ENCODE results near the gene TTLL4.
A peak's percentile ranks its signal among the peaks of the same experiment; 100 is the strongest.

The TTLL4 gene

GRCh38 chr2:218719457-218719856, 8.8 kb downstream of the TTLL4 start:
- DNase-seq (ENCODE audit: low spot score in 2 of 2), result no peak
- peaks cover 6% of the 10 kb centered on the region for H3K36me3 Mint-ChIP-seq (ENCODE audit: insufficient read depth)
- peaks cover 22% of the 10 kb centered on the region for H3K4me1 Mint-ChIP-seq
- H3K4me3 Mint-ChIP-seq, result no peak overlapping the region
- H3K9me3 Mint-ChIP-seq, result no peaks in the 10 kb centered on the region
- ATAC-seq (replicated peaks; ENCODE audit: extremely low read depth, poor library complexity, severe bottlenecking), result no peak
- H3K27ac Mint-ChIP-seq (ENCODE audit: low read depth), result no peak overlapping the region
- H3K27me3 Mint-ChIP-seq, result no peaks in the 10 kb centered on the region

GRCh38 chr2:218720048-218721041, 9.7 kb downstream of the TTLL4 start:
- Mint-ChIP-seq H3K27ac (ENCODE audit: low read depth) (no peak overlapping the region), H3K36me3 (ENCODE audit: insufficient read depth) (peaks cover 8% of the 10 kb centered on the region), H3K27me3 (no peaks in the 10 kb centered on the region), H3K9me3 (no peaks in the 10 kb centered on the region), H3K4me3 (no peak overlapping the region), H3K4me1 (peaks cover 22% of the 10 kb centered on the region)
- ATAC-seq (replicated peaks; ENCODE audit: extremely low read depth, poor library complexity, severe bottlenecking), result no peak
- no peak for DNase-seq (ENCODE audit: low spot score in 2 of 2)

DNA sequence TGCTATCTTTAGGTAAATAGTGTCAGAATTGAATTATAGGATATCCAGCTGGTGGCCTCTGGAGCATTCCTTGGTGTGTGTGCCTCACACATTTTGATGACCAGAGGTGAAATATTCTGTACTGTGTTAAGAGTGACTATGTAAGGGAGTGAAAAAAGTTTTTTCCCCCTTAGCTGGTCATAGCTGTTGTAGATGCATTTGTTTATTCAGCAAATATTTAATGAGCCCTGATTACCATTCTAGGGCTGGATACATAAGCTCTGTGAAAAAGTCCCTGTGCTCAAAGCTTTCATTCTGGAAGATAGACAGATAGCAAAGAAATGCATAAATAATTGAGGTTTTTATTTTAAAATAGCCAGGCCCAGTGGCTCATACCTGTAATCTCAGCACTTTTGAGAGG, 10.9 kb downstream of the TTLL4 start:
- DNase-seq (ENCODE audit: low spot score in 2 of 2), result no peak
- peaks cover 22% of the 10 kb centered on the region for H3K4me1 Mint-ChIP-seq
- peaks cover 5% of the 10 kb centered on the region for H3K36me3 Mint-ChIP-seq (ENCODE audit: insufficient read depth)

DNA sequence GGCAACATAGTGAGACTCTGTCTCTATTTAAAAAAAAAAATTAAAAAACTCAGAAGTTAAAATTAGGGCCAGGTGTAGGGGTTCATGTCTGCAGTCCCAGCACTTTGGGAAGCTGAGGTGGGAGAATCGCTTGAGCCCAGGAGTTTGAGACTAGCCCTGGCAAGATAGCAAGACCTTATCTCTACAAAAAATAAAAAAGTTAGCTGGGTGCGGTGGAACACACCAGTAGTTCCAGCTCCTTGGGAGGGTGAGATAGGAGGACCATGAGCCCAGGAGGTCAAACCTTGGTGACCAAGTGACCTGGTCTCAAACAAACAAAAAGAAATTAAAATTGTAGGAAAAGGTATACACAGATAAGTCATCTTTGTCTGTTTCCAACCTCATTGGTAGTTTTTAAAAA, 11.3 kb downstream of the TTLL4 start:
- Mint-ChIP-seq H3K27me3 (no peaks in the 10 kb centered on the region), H3K9me3 (peaks cover 5% of the 10 kb centered on the region), H3K27ac (ENCODE audit: low read depth) (peak overlapping the region; percentile 38), H3K4me1 (peaks cover 22% of the 10 kb centered on the region), H3K4me3 (no peak overlapping the region), H3K36me3 (ENCODE audit: insufficient read depth) (peaks cover 5% of the 10 kb centered on the region)
- ATAC-seq (replicated peaks; ENCODE audit: extremely low read depth, poor library complexity, severe bottlenecking) (no peak), DNase-seq (ENCODE audit: low spot score in 2 of 2) (no peak)

More for the DNA sequence above, 10.9 kb downstream of the TTLL4 start:
- Mint-ChIP-seq H3K27ac (ENCODE audit: low read depth) (peak overlapping the region; percentile 38), H3K9me3 (peaks cover 5% of the 10 kb centered on the region), H3K27me3 (no peaks in the 10 kb centered on the region), H3K4me3 (no peak overlapping the region)
- ATAC-seq (replicated peaks; ENCODE audit: extremely low read depth, poor library complexity, severe bottlenecking), result no peak

- Mint-ChIP-seq H3K27me3 (no peaks in the 10 kb centered on the region), H3K4me1 (peaks cover 22% of the 10 kb centered on the region), H3K36me3 (ENCODE audit: insufficient read depth) (peaks cover 5% of the 10 kb centered on the region), H3K4me3 (no peak overlapping the region), H3K9me3 (peaks cover 5% of the 10 kb centered on the region), H3K27ac (ENCODE audit: low read depth) (peak overlapping the region; percentile 38)
- no peak for DNase-seq (ENCODE audit: low spot score in 2 of 2)
- no peak for ATAC-seq (replicated peaks; ENCODE audit: extremely low read depth, poor library complexity, severe bottlenecking)
Observed at GRCh38 chr2:218722419-218722818, 11.8 kb downstream of the TTLL4 start.

DNA sequence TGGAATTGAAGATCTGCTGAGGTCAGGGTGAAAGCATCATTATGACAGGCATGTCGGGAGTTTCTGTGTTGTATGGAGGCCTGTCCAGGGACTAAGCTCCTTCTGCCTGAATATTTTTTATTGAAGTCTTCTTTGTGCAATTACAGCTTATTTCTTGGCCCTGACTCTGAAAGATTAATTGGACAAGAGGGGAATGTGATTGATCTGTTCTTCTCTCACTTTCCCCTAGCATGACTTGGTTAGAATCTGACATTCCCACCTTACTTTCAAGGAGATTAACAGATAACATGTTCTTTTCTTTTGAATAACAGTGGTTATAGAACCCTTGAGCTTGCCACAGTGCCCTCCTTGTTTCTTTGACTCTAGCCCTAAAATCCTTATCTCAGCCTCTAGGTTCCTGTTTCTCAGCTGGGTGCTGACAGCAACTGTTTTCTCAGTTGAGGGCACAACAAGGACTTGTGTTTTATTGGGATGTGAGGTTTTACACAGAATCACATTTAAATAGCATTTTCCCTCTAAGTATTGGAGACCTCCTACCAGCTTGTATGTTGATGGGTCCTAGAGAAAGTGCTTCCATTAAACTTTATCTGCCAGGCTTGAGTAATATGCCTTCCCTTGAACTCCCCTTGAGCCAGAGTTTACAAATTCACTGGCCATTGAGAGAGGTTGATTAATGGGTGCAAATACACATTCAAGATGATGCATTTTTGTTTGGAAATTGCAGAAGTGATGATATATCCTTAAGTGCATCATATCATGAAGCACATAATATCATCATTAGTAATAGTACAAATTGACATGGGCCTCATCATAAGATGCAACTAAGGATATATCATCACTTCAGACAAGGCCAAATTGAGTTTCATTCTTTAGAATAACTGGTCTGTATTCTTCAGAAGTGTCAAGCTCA, 12.5 kb downstream of the TTLL4 start:
- peak overlapping the region; percentile 38 for H3K27ac Mint-ChIP-seq (ENCODE audit: low read depth)
- H3K4me1 Mint-ChIP-seq, result peaks cover 22% of the 10 kb centered on the region
- H3K36me3 Mint-ChIP-seq (ENCODE audit: insufficient read depth), result peaks cover 7% of the 10 kb centered on the region
- no peak overlapping the region for H3K4me3 Mint-ChIP-seq
- H3K27me3 Mint-ChIP-seq, result no peaks in the 10 kb centered on the region
- no peak for ATAC-seq (replicated peaks; ENCODE audit: extremely low read depth, poor library complexity, severe bottlenecking)
- peaks cover 10% of the 10 kb centered on the region for H3K9me3 Mint-ChIP-seq
- no peak for DNase-seq (ENCODE audit: low spot score in 2 of 2)

DNA sequence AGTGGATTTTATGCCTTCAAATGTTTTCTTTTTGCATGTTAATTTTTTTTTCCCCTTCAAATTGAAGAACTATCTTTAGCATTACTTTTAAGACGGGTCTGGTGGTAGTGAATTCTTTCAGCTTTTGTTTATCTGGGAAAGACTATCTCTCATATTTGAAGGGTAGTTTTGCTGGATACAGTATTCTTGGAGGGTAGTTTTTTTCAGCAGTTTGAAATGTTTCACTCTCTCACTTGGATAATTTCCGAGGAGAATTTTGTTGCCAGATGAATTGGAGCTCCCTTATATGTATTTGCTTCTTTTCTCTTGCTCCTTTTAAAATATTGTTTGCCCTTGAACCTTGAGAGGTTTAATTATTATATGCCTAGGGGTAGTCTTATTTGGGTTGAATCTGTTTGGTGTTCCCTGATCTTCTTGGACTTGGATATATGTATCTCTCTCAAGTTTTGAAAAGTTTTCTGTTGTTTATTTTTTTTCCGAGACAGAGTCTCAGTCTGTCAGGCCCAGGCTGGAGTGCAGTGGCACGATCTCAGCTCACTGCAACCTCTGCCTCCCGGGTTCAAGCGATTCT, 15.5 kb downstream of the TTLL4 start:
- no peak for DNase-seq (ENCODE audit: low spot score in 2 of 2)
- Mint-ChIP-seq H3K4me1 (peaks cover 16% of the 10 kb centered on the region), H3K36me3 (ENCODE audit: insufficient read depth) (peaks cover 9% of the 10 kb centered on the region), H3K9me3 (peaks cover 10% of the 10 kb centered on the region), H3K4me3 (no peak overlapping the region), H3K27ac (ENCODE audit: low read depth) (no peak overlapping the region), H3K27me3 (no peaks in the 10 kb centered on the region)
- no peak for ATAC-seq (replicated peaks; ENCODE audit: extremely low read depth, poor library complexity, severe bottlenecking)

DNA sequence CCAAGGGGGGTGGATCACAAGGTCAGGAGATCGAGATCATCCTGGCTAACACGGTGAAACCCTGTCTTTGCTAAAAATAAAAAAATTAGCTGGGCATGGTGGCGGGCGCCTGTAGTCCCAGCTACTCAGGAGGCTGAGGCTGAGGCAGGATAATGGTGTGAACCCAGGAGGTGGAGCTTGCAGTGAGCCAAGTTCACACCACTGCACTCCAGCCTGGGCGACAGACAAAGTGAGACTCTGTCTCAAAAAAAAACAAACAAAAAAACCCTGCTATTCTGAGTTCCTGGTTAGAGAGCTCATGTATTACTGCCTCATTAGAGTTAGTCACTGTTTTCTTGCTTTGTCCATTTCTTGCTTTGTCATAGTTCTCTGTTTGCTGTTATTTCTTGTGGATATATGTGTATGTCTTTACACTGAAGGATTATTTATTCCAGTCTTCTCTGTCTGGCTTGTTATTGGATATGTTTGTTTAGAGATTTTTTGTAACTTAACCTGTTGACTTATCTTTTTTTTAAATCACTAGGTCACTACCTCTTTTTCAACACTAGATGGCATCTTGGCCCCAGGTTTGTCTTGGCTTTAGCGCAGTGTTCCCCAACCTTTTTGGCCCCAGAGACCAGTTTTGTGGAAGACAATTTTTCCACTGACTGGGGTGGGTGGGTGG, 17.0 kb downstream of the TTLL4 start:
- ATAC-seq (replicated peaks; ENCODE audit: extremely low read depth, poor library complexity, severe bottlenecking) (no peak), DNase-seq (ENCODE audit: low spot score in 2 of 2) (no peak)
- Mint-ChIP-seq H3K27ac (ENCODE audit: low read depth) (no peak overlapping the region), H3K36me3 (ENCODE audit: insufficient read depth) (peaks cover 9% of the 10 kb centered on the region), H3K4me1 (peaks cover 11% of the 10 kb centered on the region), H3K9me3 (peaks cover 10% of the 10 kb centered on the region), H3K27me3 (no peaks in the 10 kb centered on the region), H3K4me3 (no peak overlapping the region)

DNA sequence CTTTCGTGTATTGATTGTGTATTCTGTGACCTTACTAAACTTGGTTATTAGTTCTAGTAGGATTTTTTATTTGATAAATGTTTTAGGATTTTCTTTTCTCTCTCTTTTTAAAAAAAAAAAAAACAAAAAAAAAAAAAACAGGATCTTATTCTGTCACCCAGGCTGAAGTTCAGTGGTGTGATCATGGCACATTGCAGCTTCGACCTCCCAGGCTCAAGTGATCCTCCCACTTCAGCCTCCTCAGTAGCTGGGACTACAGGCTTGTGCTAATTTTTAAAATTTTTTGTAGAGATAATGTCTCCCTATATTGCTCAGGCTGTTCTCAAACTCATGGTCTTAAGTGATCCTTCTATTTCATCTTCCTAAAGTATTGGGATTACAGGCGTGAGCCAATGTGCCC, 19.0 kb downstream of the TTLL4 start:
- Mint-ChIP-seq H3K36me3 (ENCODE audit: insufficient read depth) (peaks cover 9% of the 10 kb centered on the region), H3K4me3 (no peak overlapping the region), H3K4me1 (peaks cover 11% of the 10 kb centered on the region), H3K9me3 (peaks cover 10% of the 10 kb centered on the region), H3K27me3 (no peaks in the 10 kb centered on the region), H3K27ac (ENCODE audit: low read depth) (no peak overlapping the region)
- DNase-seq (ENCODE audit: low spot score in 2 of 2) (no peak), ATAC-seq (replicated peaks; ENCODE audit: extremely low read depth, poor library complexity, severe bottlenecking) (no peak)

GRCh38 chr2:218732052-218732760, 21.6 kb downstream of the TTLL4 start:
- Mint-ChIP-seq H3K27me3 (no peaks in the 10 kb centered on the region), H3K36me3 (ENCODE audit: insufficient read depth) (peaks cover 9% of the 10 kb centered on the region), H3K27ac (ENCODE audit: low read depth) (no peak overlapping the region), H3K4me3 (no peak overlapping the region), H3K4me1 (peaks cover 11% of the 10 kb centered on the region), H3K9me3 (peaks cover 5% of the 10 kb centered on the region)
- ATAC-seq (replicated peaks; ENCODE audit: extremely low read depth, poor library complexity, severe bottlenecking), result no peak
- DNase-seq (ENCODE audit: low spot score in 2 of 2), result no peak

GRCh38 chr2:218732761-218733158, 22.1 kb downstream of the TTLL4 start:
- DNase-seq (ENCODE audit: low spot score in 2 of 2), result no peak
- Mint-ChIP-seq H3K4me1 (peaks cover 11% of the 10 kb centered on the region), H3K4me3 (no peak overlapping the region), H3K9me3 (peaks cover 2% of the 10 kb centered on the region), H3K36me3 (ENCODE audit: insufficient read depth) (peaks cover 8% of the 10 kb centered on the region), H3K27me3 (no peaks in the 10 kb centered on the region), H3K27ac (ENCODE audit: low read depth) (no peak overlapping the region)
- ATAC-seq (replicated peaks; ENCODE audit: extremely low read depth, poor library complexity, severe bottlenecking), result no peak

Measured in central memory CD8-positive, alpha-beta T cell (primary cell).